ENCODE results near the gene LONP1. TPM values are rescaled to one million over a fixed set of nuclear protein-coding genes. Genes with fewer than 3 reads are reported as not detected.

Gene LONP1
- total RNA-seq, 4 donors from 2014 or later, result 31.7 to 75.9 (median 47.4) TPM

DNA sequence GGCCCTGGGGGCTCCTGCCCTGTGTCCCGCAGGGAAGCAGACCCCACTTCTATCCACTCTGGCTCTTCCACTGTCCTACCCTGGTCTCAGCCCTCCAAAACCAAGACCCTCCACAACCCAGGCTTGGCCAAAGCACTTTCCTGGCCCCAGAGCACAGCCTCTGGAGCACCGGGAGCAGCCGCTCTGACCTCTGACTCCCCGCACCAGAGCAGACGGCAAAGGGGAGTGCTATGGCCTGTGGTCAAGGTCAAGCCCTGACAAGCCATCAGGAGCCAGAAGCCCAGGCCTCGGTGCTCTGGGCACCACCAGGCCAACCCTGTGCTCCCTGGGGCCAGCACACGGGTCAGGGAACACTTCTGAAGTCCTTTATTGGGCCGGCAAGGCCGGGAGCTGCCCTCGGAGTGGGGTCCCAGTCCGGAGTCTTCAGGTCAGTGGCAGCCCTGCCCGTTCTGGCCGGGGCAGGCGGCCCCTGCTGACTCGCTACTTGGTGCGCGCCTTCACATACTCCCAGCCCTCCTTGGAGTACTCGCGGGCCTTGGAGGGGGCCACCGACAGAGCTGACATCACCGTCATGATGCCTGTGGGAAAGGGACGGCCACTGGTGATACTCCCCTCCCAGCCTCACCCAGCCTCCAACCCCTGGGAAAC is 41.8 kb downstream of the LONP1 start:
- no peak overlapping the region for H3K4me3 ChIP-seq
- H3K9me3 ChIP-seq, result no peaks in the 10 kb centered on the region
- no peak for DNase-seq
- no peaks in the 10 kb centered on the region for H3K27me3 ChIP-seq
- H3K36me3 ChIP-seq, result no peaks in the 10 kb centered on the region
- TF ChIP-seq POLR2A (IDR thresholded peaks at IDR 0.05), result no peak
- TF ChIP-seq, protein P1, sequence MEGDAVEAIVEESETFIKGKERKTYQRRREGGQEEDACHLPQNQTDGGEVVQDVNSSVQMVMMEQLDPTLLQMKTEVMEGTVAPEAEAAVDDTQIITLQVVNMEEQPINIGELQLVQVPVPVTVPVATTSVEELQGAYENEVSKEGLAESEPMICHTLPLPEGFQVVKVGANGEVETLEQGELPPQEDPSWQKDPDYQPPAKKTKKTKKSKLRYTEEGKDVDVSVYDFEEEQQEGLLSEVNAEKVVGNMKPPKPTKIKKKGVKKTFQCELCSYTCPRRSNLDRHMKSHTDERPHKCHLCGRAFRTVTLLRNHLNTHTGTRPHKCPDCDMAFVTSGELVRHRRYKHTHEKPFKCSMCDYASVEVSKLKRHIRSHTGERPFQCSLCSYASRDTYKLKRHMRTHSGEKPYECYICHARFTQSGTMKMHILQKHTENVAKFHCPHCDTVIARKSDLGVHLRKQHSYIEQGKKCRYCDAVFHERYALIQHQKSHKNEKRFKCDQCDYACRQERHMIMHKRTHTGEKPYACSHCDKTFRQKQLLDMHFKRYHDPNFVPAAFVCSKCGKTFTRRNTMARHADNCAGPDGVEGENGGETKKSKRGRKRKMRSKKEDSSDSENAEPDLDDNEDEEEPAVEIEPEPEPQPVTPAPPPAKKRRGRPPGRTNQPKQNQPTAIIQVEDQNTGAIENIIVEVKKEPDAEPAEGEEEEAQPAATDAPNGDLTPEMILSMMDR (IDR thresholded peaks at IDR 0.05), result no peak
- peaks cover 0 to 16% (median 10%) of the 10 kb centered on the region in 4 donors for H3K4me1 ChIP-seq
- no peak overlapping the region for H3K27ac ChIP-seq

DNA sequence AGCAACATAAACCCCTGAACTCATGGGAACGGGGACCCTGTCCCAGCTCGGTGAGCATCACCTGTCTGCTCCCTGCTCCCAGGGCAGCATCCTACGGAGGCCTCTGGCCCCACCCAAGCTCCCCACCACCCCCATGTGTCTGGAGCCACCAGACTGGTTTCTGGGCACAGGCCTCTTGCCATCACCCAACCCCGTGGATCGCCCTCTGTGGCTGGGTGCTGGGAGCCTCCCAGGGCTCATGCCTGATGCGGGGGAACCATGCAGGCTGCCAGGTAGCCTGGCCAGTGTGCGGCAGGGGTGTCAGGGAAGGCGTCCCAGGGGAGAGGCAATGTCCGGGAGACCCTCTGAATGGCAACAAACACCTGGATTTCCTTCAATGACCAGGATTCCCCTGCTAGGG is 42.4 kb downstream of the LONP1 start:
- Histone ChIP-seq H3K27me3 (no peaks in the 10 kb centered on the region), H3K36me3 (no peaks in the 10 kb centered on the region), H3K9me3 (no peaks in the 10 kb centered on the region), H3K27ac (no peak overlapping the region), H3K4me1 (peaks cover 0 to 16% (median 10%) of the 10 kb centered on the region in 4 donors), H3K4me3 (no peak overlapping the region)
- no peak for TF ChIP-seq POLR2A (IDR thresholded peaks at IDR 0.05)
- no peak for DNase-seq

GRCh38 chr19:5677136-5677535 is 42.8 kb downstream of the LONP1 start:
- Histone ChIP-seq H3K27ac (no peak overlapping the region), H3K4me3 (no peak overlapping the region), H3K9me3 (no peaks in the 10 kb centered on the region), H3K36me3 (peaks cover 0 to under 1% (median 0%) of the 10 kb centered on the region in 3 donors), H3K4me1 (peaks cover 0 to 16% (median 10%) of the 10 kb centered on the region in 4 donors), H3K27me3 (no peaks in the 10 kb centered on the region)
- no peak for TF ChIP-seq POLR2A (IDR thresholded peaks at IDR 0.05)
- TF ChIP-seq, protein P1 (IDR thresholded peaks at IDR 0.05), result no peak
- DNase-seq, result no peak

DNA sequence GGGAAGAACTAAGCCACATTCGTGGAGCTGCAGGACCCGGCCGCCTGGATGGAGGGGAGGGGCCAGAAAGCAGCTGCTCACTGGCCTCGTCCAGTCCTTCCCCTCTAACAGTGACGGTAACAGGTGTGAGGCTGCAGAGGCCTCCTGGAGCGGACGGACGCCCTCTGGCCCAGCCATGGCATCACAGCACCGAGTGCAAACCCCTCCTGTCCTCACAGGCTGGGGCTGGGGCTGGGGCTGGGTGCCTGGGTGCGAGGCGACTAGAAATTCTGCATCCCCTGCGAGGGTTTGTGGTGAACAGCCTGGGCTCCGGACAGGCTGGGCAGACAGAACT is 43.2 kb downstream of the LONP1 start:
- no peak overlapping the region for H3K27ac ChIP-seq
- no peaks in the 10 kb centered on the region for H3K9me3 ChIP-seq
- TF ChIP-seq POLR2A (IDR thresholded peaks at IDR 0.05), result no peak
- TF ChIP-seq, protein P1 (IDR thresholded peaks at IDR 0.05), result no peak
- DNase-seq, result no peak
- H3K36me3 ChIP-seq, result peaks cover 0 to 5% (median 0%) of the 10 kb centered on the region in 3 donors
- H3K4me3 ChIP-seq, result no peak overlapping the region
- H3K4me1 ChIP-seq, result peaks cover 0 to 16% (median 10%) of the 10 kb centered on the region in 4 donors
- H3K27me3 ChIP-seq, result no peaks in the 10 kb centered on the region

DNA sequence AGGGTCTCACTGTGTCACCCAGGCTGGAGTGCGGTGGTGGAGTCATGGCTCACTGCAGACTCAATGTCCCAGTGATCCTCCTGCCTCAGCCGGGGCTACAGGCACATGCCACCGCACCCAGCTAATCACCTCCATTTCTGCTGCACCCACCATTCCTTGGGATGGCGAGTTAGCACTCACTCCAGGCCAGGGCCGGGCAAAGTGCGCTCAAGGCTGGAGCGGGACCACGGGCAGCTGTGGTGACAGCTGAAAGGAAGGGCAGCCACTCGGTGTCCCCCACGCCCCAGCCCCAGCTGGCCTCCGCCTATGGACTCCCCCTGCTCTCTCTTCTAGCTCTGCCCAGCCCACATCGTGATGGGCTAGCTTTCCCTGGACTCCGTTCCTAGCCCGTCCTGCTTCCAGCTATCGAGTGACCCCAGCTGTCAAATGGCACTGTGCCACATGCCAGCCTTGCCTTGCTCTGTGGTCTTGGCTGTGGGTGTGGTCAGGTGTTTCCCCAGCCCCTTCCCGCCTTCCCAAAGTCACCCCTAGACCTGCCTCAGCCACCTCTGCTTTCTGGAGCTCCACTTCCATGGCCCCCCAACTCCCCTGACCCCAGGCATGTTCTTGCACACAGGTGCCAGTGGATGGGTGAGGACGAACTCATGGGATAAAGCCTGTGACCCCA is 43.7 kb downstream of the LONP1 start:
- H3K4me3 ChIP-seq, result no peak overlapping the region
- H3K36me3 ChIP-seq, result peaks cover 0 to 10% (median 0%) of the 10 kb centered on the region in 3 donors
- TF ChIP-seq, protein P1 (IDR thresholded peaks at IDR 0.05), result no peak
- TF ChIP-seq POLR2A (IDR thresholded peaks at IDR 0.05), result no peak
- peak in 1 of 3 donors; percentile 53 for DNase-seq
- H3K4me1 ChIP-seq, result peaks cover 0 to 14% (median 7%) of the 10 kb centered on the region in 4 donors
- H3K27me3 ChIP-seq, result no peaks in the 10 kb centered on the region
- no peak overlapping the region for H3K27ac ChIP-seq
- H3K9me3 ChIP-seq, result no peaks in the 10 kb centered on the region

- H3K4me1 ChIP-seq, result peaks cover 0 to 7% (median 3%) of the 10 kb centered on the region in 4 donors
- H3K36me3 ChIP-seq, result peaks cover 0 to 17% (median 0%) of the 10 kb centered on the region in 3 donors
- DNase-seq, result no peak
- H3K4me3 ChIP-seq, result no peak overlapping the region
- no peaks in the 10 kb centered on the region for H3K9me3 ChIP-seq
- TF ChIP-seq, protein P1 (IDR thresholded peaks at IDR 0.05), result no peak
- TF ChIP-seq POLR2A (IDR thresholded peaks at IDR 0.05), result no peak
- H3K27ac ChIP-seq, result no peak overlapping the region
- no peaks in the 10 kb centered on the region for H3K27me3 ChIP-seq
These were observed 45.2 kb downstream of the LONP1 start for GRCh38 chr19:5674714-5675113.

Data from Peyer's patch (tissue), 4 donors.